ENCODE results near the gene MRNIP. TPM values are rescaled to one million over a fixed set of nuclear protein-coding genes. Genes with fewer than 3 reads are reported as not detected.
A peak's percentile ranks its signal among the peaks of the same experiment; 100 is the strongest.

Gene MRNIP
- polyA plus RNA-seq (ENCODE audit: insufficient read length in 12 of 12) = 10 to 100 TPM in 11 of 12 donors, not detected in 1; 11.6 to 31.1 (median 15.3) TPM
- long read RNA-seq, donor 1, full-length matches to known transcripts = 12 of 12 reads
- long read RNA-seq, donor 1, partial matches to known transcripts = 0 of 12 reads
- long read RNA-seq, donor 1, other reads (novel, unspliced or antisense) = 0 of 12 reads
- long read RNA-seq, donor 2, partial matches to known transcripts = 0 of 3 reads
- long read RNA-seq, donor 2, other reads (novel, unspliced or antisense) = 0 of 3 reads
- long read RNA-seq, donor 3, partial matches to known transcripts = 0 of 1 reads
- long read RNA-seq, donor 3, other reads (novel, unspliced or antisense) = 0 of 1 reads
- long read RNA-seq, donor 4, partial matches to known transcripts = 0 of 1 reads
- long read RNA-seq, donor 4, other reads (novel, unspliced or antisense) = 0 of 1 reads
- long read RNA-seq, donor 5, partial matches to known transcripts = 0 of 6 reads
- long read RNA-seq, donor 5, other reads (novel, unspliced or antisense) = 0 of 6 reads
- long read RNA-seq, donor 6, partial matches to known transcripts = 0 of 4 reads
- long read RNA-seq, donor 6, other reads (novel, unspliced or antisense) = 0 of 4 reads
- long read RNA-seq, donor 7, partial matches to known transcripts = 0 of 3 reads
- long read RNA-seq, donor 7, other reads (novel, unspliced or antisense) = 0 of 3 reads
- long read RNA-seq, donor 8, partial matches to known transcripts = 0 of 2 reads
- long read RNA-seq, donor 8, other reads (novel, unspliced or antisense) = 0 of 2 reads
- long read RNA-seq, donor 9 = 0 reads
- long read RNA-seq, donor 10, full-length matches to known transcripts = 3 of 3 reads
- long read RNA-seq, donor 10, partial matches to known transcripts = 0 of 3 reads
- long read RNA-seq, donor 10, other reads (novel, unspliced or antisense) = 0 of 3 reads
- long read RNA-seq, donor 11, partial matches to known transcripts = 0 of 7 reads
- long read RNA-seq, donor 11, other reads (novel, unspliced or antisense) = 0 of 7 reads

GRCh38 chr5:179858586-179859427 is at the start of gene MRNIP:
MRNIP (minus strand) TSS chr5:179858817; CDS start chr5:179858796, 21 bp downstream.
- DNase-seq = peak; percentile 96

GRCh38 chr5:179907556-179908324 is 49.1 kb upstream of the MRNIP start, which contains the start of gene TBC1D9B:
TBC1D9B (minus strand) TSS chr5:179907897; CDS start chr5:179907821, 76 bp downstream.
- DNase-seq = peak; percentile 67

GRCh38 chr5:179906795-179907555 is 48.4 kb upstream of the MRNIP start:
- DNase-seq = no peak

GRCh38 chr5:179906294-179906794 is 47.7 kb upstream of the MRNIP start:
- no peak for DNase-seq

- no peak for DNase-seq
Measured at GRCh38 chr5:179905161-179905560, 46.5 kb upstream of the MRNIP start.

GRCh38 chr5:179904463-179905160 is 46.0 kb upstream of the MRNIP start:
- no peak for DNase-seq

GRCh38 chr5:179902763-179903158 is 44.1 kb upstream of the MRNIP start:
- DNase-seq = no peak

GRCh38 chr5:179901915-179902762 is 43.5 kb upstream of the MRNIP start:
- DNase-seq = no peak

GRCh38 chr5:179901462-179901861 is 42.8 kb upstream of the MRNIP start:
- no peak for DNase-seq

GRCh38 chr5:179900711-179901110 is 42.1 kb upstream of the MRNIP start:
- DNase-seq = no peak

- DNase-seq = no peak
Measured at GRCh38 chr5:179900206-179900605, 41.6 kb upstream of the MRNIP start.

- no peak for DNase-seq
Measured at GRCh38 chr5:179895861-179896260, 37.2 kb upstream of the MRNIP start.

GRCh38 chr5:179893958-179894895 is 35.6 kb upstream of the MRNIP start:
- no peak for DNase-seq

GRCh38 chr5:179893076-179893957 is 34.7 kb upstream of the MRNIP start:
- no peak for DNase-seq

- no peak for DNase-seq
Measured at GRCh38 chr5:179892255-179892654, 33.6 kb upstream of the MRNIP start.

Measured in muscle of arm (tissue), 14 donors.